Ishikawa (cell line): ENCODE results near the gene KHSRP.

Experiments
- CEBPB ChIP-seq: IDR thresholded peaks from 2 replicates; pipeline ENCODE4 v1.6.1; 2012
- CREB1 ChIP-seq: IDR thresholded peaks from 2 replicates; pipeline ENCODE4 v1.6.1; 2012; ENCODE audit warnings: low read depth
- EGR1 ChIP-seq: IDR thresholded peaks from 2 replicates; pipeline ENCODE4 v1.6.1; 2012
- EP300 ChIP-seq: IDR thresholded peaks from 2 replicates; pipeline ENCODE4 v1.6.1; 2012; ENCODE audit warnings: borderline replicate concordance
- NFIC ChIP-seq: IDR thresholded peaks from 2 replicates; pipeline ENCODE4 v1.6.1; 2012
- RAD21 ChIP-seq: IDR thresholded peaks from 2 replicates; pipeline ENCODE4 v1.6.1; 2012; ENCODE audit warnings: low read depth
- REST ChIP-seq: IDR thresholded peaks from 2 replicates; pipeline ENCODE4 v1.6.1; 2012; ENCODE audit warnings: low read depth, mild to moderate bottlenecking
- TAF1 ChIP-seq: IDR thresholded peaks from 2 replicates; pipeline ENCODE4 v1.6.1; 2012; ENCODE audit warnings: low read depth, mild to moderate bottlenecking
- TCF12 ChIP-seq: IDR thresholded peaks from 2 replicates; pipeline ENCODE4 v1.6.1; 2012; ENCODE audit warnings: low read depth
- YY1 ChIP-seq: IDR thresholded peaks from 2 replicates; pipeline ENCODE4 v1.6.1; 2012; ENCODE audit warnings: low read depth
- ZBTB7A ChIP-seq: IDR thresholded peaks from 2 replicates; pipeline ENCODE4 v1.6.1; 2012; ENCODE audit warnings: low read depth
- TF ChIP-seq, protein P1 (sequence below): IDR thresholded peaks from 2 replicates; pipeline ENCODE4 v1.6.1; 2012
- TF ChIP-seq, protein P2 (sequence below): IDR thresholded peaks from 2 replicates; pipeline ENCODE4 v1.6.1; 2012

- TF ChIP-seq, protein P1, sequence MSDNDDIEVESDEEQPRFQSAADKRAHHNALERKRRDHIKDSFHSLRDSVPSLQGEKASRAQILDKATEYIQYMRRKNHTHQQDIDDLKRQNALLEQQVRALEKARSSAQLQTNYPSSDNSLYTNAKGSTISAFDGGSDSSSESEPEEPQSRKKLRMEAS = no peak
- no peak for TF ChIP-seq YY1
- no peak for TF ChIP-seq TAF1
- TF ChIP-seq, protein P2, sequence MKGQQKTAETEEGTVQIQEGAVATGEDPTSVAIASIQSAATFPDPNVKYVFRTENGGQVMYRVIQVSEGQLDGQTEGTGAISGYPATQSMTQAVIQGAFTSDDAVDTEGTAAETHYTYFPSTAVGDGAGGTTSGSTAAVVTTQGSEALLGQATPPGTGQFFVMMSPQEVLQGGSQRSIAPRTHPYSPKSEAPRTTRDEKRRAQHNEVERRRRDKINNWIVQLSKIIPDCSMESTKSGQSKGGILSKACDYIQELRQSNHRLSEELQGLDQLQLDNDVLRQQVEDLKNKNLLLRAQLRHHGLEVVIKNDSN = no peak
- TF ChIP-seq REST = no peak
- no peak for TF ChIP-seq ZBTB7A
- TF ChIP-seq EP300 = no peak
- TF ChIP-seq RAD21 = no peak
- no peak for TF ChIP-seq EGR1
- TF ChIP-seq CREB1 = no peak
- TF ChIP-seq NFIC = no peak
- no peak for TF ChIP-seq TCF12
- no peak for TF ChIP-seq CEBPB
These were observed 12.6 kb downstream of the KHSRP start for GRCh38 chr19:6412061-6412446.
